ENCODE results near the gene ITGB3. TPM values are rescaled to one million over a fixed set of nuclear protein-coding genes. Genes with fewer than 3 reads are reported as not detected.
A peak's percentile ranks its signal among the peaks of the same experiment; 100 is the strongest.
"Not testable (repeated sequence)": the region's sequence is repeated elsewhere in the genome, so short reads cannot be mapped to it uniquely, and the experiment has no call there.

The ITGB3 gene
- total RNA-seq, 2 donors from 2014 or later: 68.1 to 197 TPM

GRCh38 chr17:47223460-47223859, 30.2 kb upstream of the ITGB3 start:
- TF ChIP-seq, protein P1, sequence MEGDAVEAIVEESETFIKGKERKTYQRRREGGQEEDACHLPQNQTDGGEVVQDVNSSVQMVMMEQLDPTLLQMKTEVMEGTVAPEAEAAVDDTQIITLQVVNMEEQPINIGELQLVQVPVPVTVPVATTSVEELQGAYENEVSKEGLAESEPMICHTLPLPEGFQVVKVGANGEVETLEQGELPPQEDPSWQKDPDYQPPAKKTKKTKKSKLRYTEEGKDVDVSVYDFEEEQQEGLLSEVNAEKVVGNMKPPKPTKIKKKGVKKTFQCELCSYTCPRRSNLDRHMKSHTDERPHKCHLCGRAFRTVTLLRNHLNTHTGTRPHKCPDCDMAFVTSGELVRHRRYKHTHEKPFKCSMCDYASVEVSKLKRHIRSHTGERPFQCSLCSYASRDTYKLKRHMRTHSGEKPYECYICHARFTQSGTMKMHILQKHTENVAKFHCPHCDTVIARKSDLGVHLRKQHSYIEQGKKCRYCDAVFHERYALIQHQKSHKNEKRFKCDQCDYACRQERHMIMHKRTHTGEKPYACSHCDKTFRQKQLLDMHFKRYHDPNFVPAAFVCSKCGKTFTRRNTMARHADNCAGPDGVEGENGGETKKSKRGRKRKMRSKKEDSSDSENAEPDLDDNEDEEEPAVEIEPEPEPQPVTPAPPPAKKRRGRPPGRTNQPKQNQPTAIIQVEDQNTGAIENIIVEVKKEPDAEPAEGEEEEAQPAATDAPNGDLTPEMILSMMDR (IDR thresholded peaks at IDR 0.05): no peak
- Histone ChIP-seq H3K9me3 (no peaks in the 10 kb centered on the region), H3K4me3 (no peak overlapping the region), H3K27me3 (replicated peaks; ENCODE audit: insufficient read depth) (no peaks in the 10 kb centered on the region), H3K4me1 (ENCODE audit: control insufficient read depth in 1 of 2, low read depth in 2 of 2) (peaks cover 33 to 45% of the 10 kb centered on the region in 2 donors), H3K27ac (peak overlapping the region; percentile 91 to 98), H3K36me3 (no peaks in the 10 kb centered on the region)
- ATAC-seq (ENCODE audit: insufficient number of reproducible peaks, low FRiP score, low read depth): no peak
- no peak for DNase-seq (ENCODE audit: low spot score)

DNA sequence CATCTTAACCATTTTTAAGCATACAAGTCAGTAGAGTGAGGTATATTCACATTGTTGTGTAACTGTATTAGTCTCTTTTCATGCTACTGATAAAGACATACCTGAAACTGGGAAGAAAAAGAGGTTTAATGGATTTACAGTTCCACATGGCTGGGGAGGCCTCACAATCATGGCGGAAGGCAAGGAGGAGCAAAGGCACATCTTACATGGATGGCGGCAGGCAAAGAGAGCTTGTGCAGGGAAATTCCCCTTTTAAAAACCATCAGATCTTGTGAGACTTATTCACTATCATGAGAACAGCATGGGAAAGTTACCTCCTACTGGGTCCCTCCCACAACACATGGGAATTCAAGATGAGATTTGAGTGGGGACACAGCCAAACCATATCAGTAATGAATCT, 29.6 kb upstream of the ITGB3 start:
- H3K27me3 ChIP-seq (replicated peaks; ENCODE audit: insufficient read depth); H3K36me3 ChIP-seq; H3K4me3 ChIP-seq; ATAC-seq (ENCODE audit: insufficient number of reproducible peaks, low FRiP score, low read depth); DNase-seq (ENCODE audit: low spot score); H3K9me3 ChIP-seq: not testable (repeated sequence)
- H3K4me1 ChIP-seq (ENCODE audit: control insufficient read depth in 1 of 2, low read depth in 2 of 2): peaks cover 33 to 46% of the 10 kb centered on the region in 2 donors
- peak overlapping the region; percentile 91 to 98 for H3K27ac ChIP-seq

- TF ChIP-seq, protein P1 (IDR thresholded peaks at IDR 0.05): no peak
- Histone ChIP-seq H3K4me3 (no peak overlapping the region), H3K27ac (peak overlapping the region; percentile 91 to 98), H3K27me3 (replicated peaks; ENCODE audit: insufficient read depth) (no peaks in the 10 kb centered on the region), H3K4me1 (ENCODE audit: control insufficient read depth in 1 of 2, low read depth in 2 of 2) (peaks cover 36 to 53% of the 10 kb centered on the region in 2 donors), H3K9me3 (no peaks in the 10 kb centered on the region), H3K36me3 (no peaks in the 10 kb centered on the region)
- no peak for DNase-seq (ENCODE audit: low spot score)
- no peak for ATAC-seq (ENCODE audit: insufficient number of reproducible peaks, low FRiP score, low read depth)
Measured at GRCh38 chr17:47224966-47225365, 28.7 kb upstream of the ITGB3 start.

- DNase-seq (ENCODE audit: low spot score) (peak; percentile 87), ATAC-seq (ENCODE audit: insufficient number of reproducible peaks, low FRiP score, low read depth) (peak; percentile 52)
- H3K27me3 ChIP-seq (replicated peaks; ENCODE audit: insufficient read depth): no peaks in the 10 kb centered on the region
- no peaks in the 10 kb centered on the region for H3K36me3 ChIP-seq
- TF ChIP-seq, protein P1 (IDR thresholded peaks at IDR 0.05): no peak
- peak overlapping the region; percentile 91 to 98 for H3K27ac ChIP-seq
- H3K9me3 ChIP-seq: no peaks in the 10 kb centered on the region
- H3K4me1 ChIP-seq (ENCODE audit: control insufficient read depth in 1 of 2, low read depth in 2 of 2): peaks cover 36 to 57% of the 10 kb centered on the region in 2 donors
- H3K4me3 ChIP-seq: peak overlapping the region; percentile 37
Measured at GRCh38 chr17:47225436-47225858, 28.2 kb upstream of the ITGB3 start.

GRCh38 chr17:47225911-47226688, 27.5 kb upstream of the ITGB3 start:
- DNase-seq (ENCODE audit: low spot score) (no peak), ATAC-seq (ENCODE audit: insufficient number of reproducible peaks, low FRiP score, low read depth) (no peak)
- Histone ChIP-seq H3K36me3 (no peaks in the 10 kb centered on the region), H3K27ac (peak overlapping the region; percentile 91 to 98), H3K4me1 (ENCODE audit: control insufficient read depth in 1 of 2, low read depth in 2 of 2) (peaks cover 36 to 61% of the 10 kb centered on the region in 2 donors), H3K27me3 (replicated peaks; ENCODE audit: insufficient read depth) (no peaks in the 10 kb centered on the region), H3K4me3 (peak overlapping the region; percentile 37), H3K9me3 (no peaks in the 10 kb centered on the region)
- TF ChIP-seq, protein P1 (IDR thresholded peaks at IDR 0.05): no peak

All from thoracic aorta (tissue), 2 donors.